HepG2 (cell line): ENCODE data around the gene ACADVL. TPM values are rescaled to one million over a fixed set of nuclear protein-coding genes. Genes with fewer than 3 reads are reported as not detected.

Experiments
- FOXC1 ChIP-seq: sonication (generic); formaldehyde crosslinking; IDR thresholded peaks from 2 replicates; pipeline ENCODE4 v1.8.0; 2022; ENCODE audit warnings: mild to moderate bottlenecking, missing genetic modification reagents, borderline replicate concordance
- HDAC2 ChIP-seq: sonication (generic); formaldehyde crosslinking; IDR thresholded peaks from 2 replicates; pipeline ENCODE4 v1.4.0; 2020; ENCODE audit warnings: missing genetic modification reagents
- NCOA1 ChIP-seq: sonication (generic); formaldehyde crosslinking; IDR thresholded peaks from 2 replicates; pipeline ENCODE4 v1.9.0; 2021; ENCODE audit warnings: missing genetic modification reagents
- TBL1XR1 ChIP-seq: fragments of 150-350 bp; IDR thresholded peaks from 2 replicates; pipeline ENCODE4 v1.6.1; 2014; ENCODE audit warnings: borderline replicate concordance, low read length; ENCODE audit not compliant: partially characterized antibody
- ZFP62 ChIP-seq: sonication (generic); formaldehyde crosslinking; IDR thresholded peaks from 2 replicates; pipeline ENCODE4 v1.4.0; 2020; ENCODE audit warnings: missing genetic modification reagents
- ZNF205 ChIP-seq: IDR thresholded peaks from 2 replicates; pipeline ENCODE4 v1.6.1; 2018; ENCODE audit warnings: missing biosample characterization, missing genetic modification reagents
- ZNF367 ChIP-seq: sonication (generic); formaldehyde crosslinking; IDR thresholded peaks from 2 replicates; pipeline ENCODE4 v1.4.0; 2020; ENCODE audit warnings: missing genetic modification reagents, borderline replicate concordance
- ZNF451 ChIP-seq: sonication (generic); formaldehyde crosslinking; IDR thresholded peaks from 2 replicates; pipeline ENCODE4 v1.5.0; 2020; ENCODE audit warnings: mild to moderate bottlenecking, missing genetic modification reagents
- ZNF83 ChIP-seq: sonication (generic); formaldehyde crosslinking; IDR thresholded peaks from 2 replicates; pipeline ENCODE4 v1.4.0; 2020; ENCODE audit warnings: missing genetic modification reagents, mild to moderate bottlenecking, borderline replicate concordance
- ZSCAN30 ChIP-seq: sonication (generic); formaldehyde crosslinking; IDR thresholded peaks from 2 replicates; pipeline ENCODE4 v1.5.0; 2020; ENCODE audit warnings: mild to moderate bottlenecking, missing genetic modification reagents
- polyA plus RNA-seq, 8 experiments: library from polyadenylated mRNA; depleted of rRNA in 3 of 8; stranded (reverse) in 7 of 8; unstranded in 1 of 8; fragments of >200 nt; fragmentation: Illumina TruSeq in 4 of 8; extraction: Trizol in 4 of 8; gene quantifications; 2 replicates each; pipeline versions ENCODE4 v1.2.1 to v1.2.3, GENCODE V29; 2011 to 2016; ENCODE audit warnings: low read depth in 4 of 8, missing spikeins in 1 of 8, mixed read lengths in 1 of 8; ENCODE audit not compliant: insufficient read depth in 1 of 8
- total RNA-seq, 5 experiments: library from RNA; depleted of rRNA; stranded (reverse); fragments of >200 nt; fragmentation: Illumina TruSeq; extraction: Trizol; gene quantifications; 2 replicates each; pipeline ENCODE4 v1.2.3, GENCODE V29; 2016; ENCODE audit warnings: low read depth in 1 of 5
- TF ChIP-seq, protein P1 (sequence below): sonication (generic); formaldehyde crosslinking; IDR thresholded peaks from 2 replicates; pipeline ENCODE4 v1.4.0; 2020; ENCODE audit warnings: missing genetic modification reagents, borderline replicate concordance
- TF ChIP-seq, protein P2 (sequence below): sonication (generic); formaldehyde crosslinking; IDR thresholded peaks from one replicate; pipeline ENCODE4 v1.5.1; 2020; ENCODE audit warnings: mild to moderate bottlenecking, missing genetic modification reagents; ENCODE audit errors: not compliant biosample characterization
- TF ChIP-seq, protein P3 (sequence below): sonication (generic); formaldehyde crosslinking; IDR thresholded peaks from 2 replicates; pipeline ENCODE4 v1.9.0; 2022; ENCODE audit warnings: missing genetic modification reagents, mild to moderate bottlenecking, borderline replicate concordance
- TF ChIP-seq, protein P4 (sequence below): sonication (generic); formaldehyde crosslinking; IDR thresholded peaks from 2 replicates; pipeline ENCODE4 v1.4.0; 2020; ENCODE audit warnings: missing genetic modification reagents

Gene ACADVL
- total and polyA plus RNA-seq, 2 of the 13 experiments (the other 11 are each of a cell fraction or from before 2014, with no cell fraction given): 219 to 412 TPM

DNA sequence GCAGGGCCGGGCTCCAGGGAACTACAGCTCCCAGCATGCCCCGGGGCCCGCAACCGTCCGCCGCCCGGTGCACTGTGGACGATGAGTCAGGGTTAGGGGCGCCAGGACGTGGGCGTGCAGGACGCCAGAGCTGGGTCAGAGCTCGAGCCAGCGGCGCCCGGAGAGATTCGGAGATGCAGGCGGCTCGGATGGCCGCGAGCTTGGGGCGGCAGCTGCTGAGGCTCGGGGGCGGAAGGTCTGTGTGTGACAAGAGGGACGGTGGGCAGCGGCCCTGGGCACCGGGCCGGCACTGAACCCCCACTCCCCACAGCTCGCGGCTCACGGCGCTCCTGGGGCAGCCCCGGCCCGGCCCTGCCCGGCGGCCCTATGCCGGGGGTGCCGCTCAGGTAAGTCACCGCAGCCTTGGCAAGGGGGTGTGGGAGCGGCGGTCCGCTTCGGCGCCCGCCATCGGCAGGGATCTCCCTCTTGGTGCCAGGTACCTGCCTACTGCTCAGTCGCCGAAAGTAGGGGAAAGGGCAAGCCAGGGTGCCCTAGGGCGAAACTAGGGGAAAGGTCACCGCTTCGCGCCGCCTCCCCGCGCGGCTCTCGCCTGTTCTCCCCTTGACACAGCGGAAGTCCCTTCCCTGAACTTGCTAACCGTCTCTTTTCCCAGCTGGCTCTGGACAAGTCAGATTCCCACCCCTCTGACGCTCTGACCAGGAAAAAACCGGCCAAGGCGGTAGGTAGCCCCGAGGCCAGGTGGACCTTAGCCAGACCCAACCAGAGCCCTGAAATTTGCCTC lies at the start of gene ACADVL, which contains the start of gene DLG4 (continued):
- TF ChIP-seq, protein P1, sequence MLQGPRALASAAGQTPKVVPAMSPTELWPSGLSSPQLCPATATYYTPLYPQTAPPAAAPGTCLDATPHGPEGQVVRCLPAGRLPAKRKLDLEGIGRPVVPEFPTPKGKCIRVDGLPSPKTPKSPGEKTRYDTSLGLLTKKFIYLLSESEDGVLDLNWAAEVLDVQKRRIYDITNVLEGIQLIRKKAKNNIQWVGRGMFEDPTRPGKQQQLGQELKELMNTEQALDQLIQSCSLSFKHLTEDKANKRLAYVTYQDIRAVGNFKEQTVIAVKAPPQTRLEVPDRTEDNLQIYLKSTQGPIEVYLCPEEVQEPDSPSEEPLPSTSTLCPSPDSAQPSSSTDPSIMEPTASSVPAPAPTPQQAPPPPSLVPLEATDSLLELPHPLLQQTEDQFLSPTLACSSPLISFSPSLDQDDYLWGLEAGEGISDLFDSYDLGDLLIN (CRISPR knock-in tag): no peak
- TF ChIP-seq TBL1XR1: peak; percentile 20
- no peak for TF ChIP-seq ZSCAN30 (CRISPR knock-in tag)
- TF ChIP-seq ZNF205 (CRISPR knock-in tag): peak; percentile 12; the same call in 1 of the 2 replicates
- no peak; the same call in 1 of the 2 replicates for TF ChIP-seq HDAC2 (CRISPR knock-in tag)
- TF ChIP-seq, protein P2, sequence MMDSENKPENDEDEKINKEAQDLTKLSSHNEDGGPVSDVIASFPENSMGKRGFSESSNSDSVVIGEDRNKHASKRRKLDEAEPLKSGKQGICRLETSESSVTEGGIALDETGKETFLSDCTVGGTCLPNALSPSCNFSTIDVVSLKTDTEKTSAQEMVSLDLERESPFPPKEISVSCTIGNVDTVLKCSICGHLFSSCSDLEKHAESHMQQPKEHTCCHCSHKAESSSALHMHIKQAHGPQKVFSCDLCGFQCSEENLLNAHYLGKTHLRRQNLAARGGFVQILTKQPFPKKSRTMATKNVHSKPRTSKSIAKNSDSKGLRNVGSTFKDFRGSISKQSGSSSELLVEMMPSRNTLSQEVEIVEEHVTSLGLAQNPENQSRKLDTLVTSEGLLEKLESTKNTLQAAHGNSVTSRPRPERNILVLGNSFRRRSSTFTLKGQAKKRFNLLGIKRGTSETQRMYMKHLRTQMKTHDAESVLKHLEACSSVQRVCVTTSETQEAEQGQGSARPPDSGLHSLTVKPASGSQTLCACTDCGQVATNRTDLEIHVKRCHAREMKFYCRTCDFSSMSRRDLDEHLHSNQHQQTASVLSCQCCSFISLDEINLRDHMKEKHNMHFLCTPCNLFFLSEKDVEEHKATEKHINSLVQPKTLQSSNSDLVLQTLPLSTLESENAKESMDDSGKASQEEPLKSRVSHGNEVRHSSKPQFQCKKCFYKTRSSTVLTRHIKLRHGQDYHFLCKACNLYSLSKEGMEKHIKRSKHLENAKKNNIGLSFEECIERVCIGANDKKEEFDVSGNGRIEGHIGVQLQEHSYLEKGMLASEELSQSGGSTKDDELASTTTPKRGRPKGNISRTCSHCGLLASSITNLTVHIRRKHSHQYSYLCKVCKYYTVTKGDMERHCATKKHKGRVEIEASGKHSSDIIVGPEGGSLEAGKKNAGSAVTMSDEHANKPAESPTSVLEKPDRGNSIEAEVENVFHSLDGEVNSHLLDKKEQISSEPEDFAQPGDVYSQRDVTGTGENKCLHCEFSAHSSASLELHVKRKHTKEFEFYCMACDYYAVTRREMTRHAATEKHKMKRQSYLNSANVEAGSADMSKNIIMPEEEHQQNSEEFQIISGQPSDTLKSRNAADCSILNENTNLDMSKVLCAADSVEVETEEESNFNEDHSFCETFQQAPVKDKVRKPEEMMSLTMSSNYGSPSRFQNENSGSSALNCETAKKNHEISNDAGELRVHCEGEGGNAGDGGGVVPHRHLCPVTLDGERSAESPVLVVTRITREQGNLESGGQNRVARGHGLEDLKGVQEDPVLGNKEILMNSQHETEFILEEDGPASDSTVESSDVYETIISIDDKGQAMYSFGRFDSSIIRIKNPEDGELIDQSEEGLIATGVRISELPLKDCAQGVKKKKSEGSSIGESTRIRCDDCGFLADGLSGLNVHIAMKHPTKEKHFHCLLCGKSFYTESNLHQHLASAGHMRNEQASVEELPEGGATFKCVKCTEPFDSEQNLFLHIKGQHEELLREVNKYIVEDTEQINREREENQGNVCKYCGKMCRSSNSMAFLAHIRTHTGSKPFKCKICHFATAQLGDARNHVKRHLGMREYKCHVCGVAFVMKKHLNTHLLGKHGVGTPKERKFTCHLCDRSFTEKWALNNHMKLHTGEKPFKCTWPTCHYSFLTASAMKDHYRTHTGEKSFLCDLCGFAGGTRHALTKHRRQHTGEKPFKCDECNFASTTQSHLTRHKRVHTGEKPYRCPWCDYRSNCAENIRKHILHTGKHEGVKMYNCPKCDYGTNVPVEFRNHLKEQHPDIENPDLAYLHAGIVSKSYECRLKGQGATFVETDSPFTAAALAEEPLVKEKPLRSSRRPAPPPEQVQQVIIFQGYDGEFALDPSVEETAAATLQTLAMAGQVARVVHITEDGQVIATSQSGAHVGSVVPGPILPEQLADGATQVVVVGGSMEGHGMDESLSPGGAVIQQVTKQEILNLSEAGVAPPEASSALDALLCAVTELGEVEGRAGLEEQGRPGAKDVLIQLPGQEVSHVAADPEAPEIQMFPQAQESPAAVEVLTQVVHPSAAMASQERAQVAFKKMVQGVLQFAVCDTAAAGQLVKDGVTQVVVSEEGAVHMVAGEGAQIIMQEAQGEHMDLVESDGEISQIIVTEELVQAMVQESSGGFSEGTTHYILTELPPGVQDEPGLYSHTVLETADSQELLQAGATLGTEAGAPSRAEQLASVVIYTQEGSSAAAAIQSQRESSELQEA (CRISPR knock-in tag): peak; percentile 92
- no peak for TF ChIP-seq ZNF367 (CRISPR knock-in tag)
- 0 out of 2 replicates have a peak, but pooled peaks have one; percentile 23 for TF ChIP-seq NCOA1 (CRISPR knock-in tag)
- peak; percentile 24; the same call in 1 of the 2 replicates for TF ChIP-seq ZNF83 (CRISPR knock-in tag)
- TF ChIP-seq, protein P3, sequence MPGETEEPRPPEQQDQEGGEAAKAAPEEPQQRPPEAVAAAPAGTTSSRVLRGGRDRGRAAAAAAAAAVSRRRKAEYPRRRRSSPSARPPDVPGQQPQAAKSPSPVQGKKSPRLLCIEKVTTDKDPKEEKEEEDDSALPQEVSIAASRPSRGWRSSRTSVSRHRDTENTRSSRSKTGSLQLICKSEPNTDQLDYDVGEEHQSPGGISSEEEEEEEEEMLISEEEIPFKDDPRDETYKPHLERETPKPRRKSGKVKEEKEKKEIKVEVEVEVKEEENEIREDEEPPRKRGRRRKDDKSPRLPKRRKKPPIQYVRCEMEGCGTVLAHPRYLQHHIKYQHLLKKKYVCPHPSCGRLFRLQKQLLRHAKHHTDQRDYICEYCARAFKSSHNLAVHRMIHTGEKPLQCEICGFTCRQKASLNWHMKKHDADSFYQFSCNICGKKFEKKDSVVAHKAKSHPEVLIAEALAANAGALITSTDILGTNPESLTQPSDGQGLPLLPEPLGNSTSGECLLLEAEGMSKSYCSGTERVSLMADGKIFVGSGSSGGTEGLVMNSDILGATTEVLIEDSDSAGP (CRISPR knock-in tag): peak; percentile 83
- TF ChIP-seq, protein P4, sequence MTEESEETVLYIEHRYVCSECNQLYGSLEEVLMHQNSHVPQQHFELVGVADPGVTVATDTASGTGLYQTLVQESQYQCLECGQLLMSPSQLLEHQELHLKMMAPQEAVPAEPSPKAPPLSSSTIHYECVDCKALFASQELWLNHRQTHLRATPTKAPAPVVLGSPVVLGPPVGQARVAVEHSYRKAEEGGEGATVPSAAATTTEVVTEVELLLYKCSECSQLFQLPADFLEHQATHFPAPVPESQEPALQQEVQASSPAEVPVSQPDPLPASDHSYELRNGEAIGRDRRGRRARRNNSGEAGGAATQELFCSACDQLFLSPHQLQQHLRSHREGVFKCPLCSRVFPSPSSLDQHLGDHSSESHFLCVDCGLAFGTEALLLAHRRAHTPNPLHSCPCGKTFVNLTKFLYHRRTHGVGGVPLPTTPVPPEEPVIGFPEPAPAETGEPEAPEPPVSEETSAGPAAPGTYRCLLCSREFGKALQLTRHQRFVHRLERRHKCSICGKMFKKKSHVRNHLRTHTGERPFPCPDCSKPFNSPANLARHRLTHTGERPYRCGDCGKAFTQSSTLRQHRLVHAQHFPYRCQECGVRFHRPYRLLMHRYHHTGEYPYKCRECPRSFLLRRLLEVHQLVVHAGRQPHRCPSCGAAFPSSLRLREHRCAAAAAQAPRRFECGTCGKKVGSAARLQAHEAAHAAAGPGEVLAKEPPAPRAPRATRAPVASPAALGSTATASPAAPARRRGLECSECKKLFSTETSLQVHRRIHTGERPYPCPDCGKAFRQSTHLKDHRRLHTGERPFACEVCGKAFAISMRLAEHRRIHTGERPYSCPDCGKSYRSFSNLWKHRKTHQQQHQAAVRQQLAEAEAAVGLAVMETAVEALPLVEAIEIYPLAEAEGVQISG (CRISPR knock-in tag): peak; percentile 89
- no peak; the same call in 1 of the 2 replicates for TF ChIP-seq ZNF451 (CRISPR knock-in tag)
- TF ChIP-seq FOXC1 (CRISPR knock-in tag): peak; percentile 25; the same call in 1 of the 2 replicates
- TF ChIP-seq ZFP62 (CRISPR knock-in tag): no peak
